GM18502 (cell line): ENCODE results near the gene DDI1.

Experiments
- ATAC-seq: cut with Tn5 transposase; IDR thresholded peaks from one replicate; pipeline ENCODE4 v1.9.1; 2021; ENCODE audit warnings: mild to moderate bottlenecking; ENCODE audit not compliant: unreplicated experiment, poor library complexity

DDI1 gene

GRCh38 chr11:104075706-104076105 lies 39.3 kb downstream of the DDI1 start:
- no peak for ATAC-seq

- no peak for ATAC-seq
Observed at GRCh38 chr11:104076455-104076854, 40.0 kb downstream of the DDI1 start.

- ATAC-seq: no peak
Observed at GRCh38 chr11:104078245-104078644, 41.8 kb downstream of the DDI1 start.

GRCh38 chr11:104078995-104079394 lies 42.6 kb downstream of the DDI1 start:
- no peak for ATAC-seq

- ATAC-seq: no peak
Observed at GRCh38 chr11:104086621-104087020, 50.2 kb downstream of the DDI1 start.
